ENCODE measurements around the gene ZCCHC17.
A peak's percentile ranks its signal among the peaks of the same experiment; 100 is the strongest.
"Not testable (repeated sequence)": the region's sequence is repeated elsewhere in the genome, so short reads cannot be mapped to it uniquely, and the experiment has no call there.

ZCCHC17 gene

DNA sequence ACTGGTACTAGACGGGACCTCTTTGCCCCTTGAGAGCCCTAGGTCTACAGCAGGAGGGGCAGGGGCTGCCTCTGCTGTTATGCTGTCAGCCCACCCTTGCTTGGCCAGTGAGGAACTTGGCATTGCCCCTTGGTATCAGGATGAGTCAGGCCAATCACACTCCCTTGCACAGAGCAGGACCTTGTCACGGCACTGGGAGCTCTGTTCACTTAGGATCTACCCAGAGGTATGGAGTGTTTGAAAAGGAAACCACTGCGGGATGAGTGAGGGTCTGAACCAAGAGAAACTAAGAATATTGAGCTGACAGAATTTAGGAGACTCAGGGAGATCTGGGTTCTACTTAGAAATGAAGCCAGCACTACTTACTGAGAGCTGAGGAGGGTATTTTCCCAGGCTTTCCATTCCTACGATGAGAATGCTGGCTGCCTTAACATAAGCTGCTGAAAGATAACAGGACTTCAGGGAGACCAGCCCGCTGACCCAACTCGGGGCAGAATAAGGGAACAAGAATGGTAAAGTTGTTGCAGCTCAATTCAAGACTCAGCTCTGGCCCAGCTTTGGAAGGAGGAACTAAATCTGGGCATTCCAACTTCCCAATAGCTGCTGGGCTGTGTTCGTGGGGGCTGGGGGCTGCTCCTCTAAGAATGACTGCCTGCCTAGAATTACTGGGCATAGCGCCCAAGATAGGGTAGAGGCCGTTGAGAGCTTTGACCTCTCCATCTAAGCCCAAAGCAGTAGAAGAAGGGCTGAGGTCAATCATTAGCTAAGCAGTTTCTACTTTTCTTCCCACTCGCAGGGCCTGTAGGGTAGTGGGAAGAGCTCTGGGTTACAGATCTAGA is 74.5 kb downstream of the ZCCHC17 start:
- no peak for DNase-seq (ENCODE audit: low read depth)

DNA sequence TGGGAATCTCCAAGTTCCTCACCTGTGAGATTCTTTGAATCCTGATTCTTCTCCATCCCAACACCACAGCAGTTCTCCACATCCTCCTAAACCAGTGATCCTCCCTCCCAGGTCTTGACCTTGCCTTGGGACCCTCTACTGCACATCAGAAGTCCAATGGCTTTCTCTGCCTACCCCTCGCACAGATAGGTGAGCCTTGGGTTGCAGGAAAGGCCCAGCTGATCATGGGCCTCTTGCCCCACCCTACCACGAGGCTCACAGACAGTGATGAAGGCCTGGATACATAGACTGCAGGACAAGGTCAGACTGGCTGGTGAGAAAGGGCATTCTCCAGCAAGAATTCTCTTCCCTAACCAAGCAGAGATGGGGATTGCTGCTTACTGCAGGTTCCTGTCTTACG is 75.2 kb downstream of the ZCCHC17 start:
- DNase-seq (ENCODE audit: low read depth) = no peak

DNA sequence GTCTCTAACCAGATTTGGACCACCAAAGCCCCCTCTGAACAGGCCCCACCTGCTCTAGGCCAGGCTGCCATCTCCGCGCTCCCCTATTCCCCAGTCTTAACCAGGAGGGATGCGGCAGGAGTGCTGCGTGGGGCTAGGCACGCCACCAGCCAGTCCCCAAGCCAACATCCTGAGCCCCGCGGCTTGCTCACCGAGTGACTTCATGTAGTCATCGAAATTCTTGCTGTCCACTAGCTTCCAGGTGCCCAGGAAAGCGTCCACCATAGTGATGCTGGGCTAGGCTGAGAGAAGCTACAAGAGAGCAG is 75.9 kb downstream of the ZCCHC17 start:
- DNase-seq (ENCODE audit: low read depth) = no peak

DNA sequence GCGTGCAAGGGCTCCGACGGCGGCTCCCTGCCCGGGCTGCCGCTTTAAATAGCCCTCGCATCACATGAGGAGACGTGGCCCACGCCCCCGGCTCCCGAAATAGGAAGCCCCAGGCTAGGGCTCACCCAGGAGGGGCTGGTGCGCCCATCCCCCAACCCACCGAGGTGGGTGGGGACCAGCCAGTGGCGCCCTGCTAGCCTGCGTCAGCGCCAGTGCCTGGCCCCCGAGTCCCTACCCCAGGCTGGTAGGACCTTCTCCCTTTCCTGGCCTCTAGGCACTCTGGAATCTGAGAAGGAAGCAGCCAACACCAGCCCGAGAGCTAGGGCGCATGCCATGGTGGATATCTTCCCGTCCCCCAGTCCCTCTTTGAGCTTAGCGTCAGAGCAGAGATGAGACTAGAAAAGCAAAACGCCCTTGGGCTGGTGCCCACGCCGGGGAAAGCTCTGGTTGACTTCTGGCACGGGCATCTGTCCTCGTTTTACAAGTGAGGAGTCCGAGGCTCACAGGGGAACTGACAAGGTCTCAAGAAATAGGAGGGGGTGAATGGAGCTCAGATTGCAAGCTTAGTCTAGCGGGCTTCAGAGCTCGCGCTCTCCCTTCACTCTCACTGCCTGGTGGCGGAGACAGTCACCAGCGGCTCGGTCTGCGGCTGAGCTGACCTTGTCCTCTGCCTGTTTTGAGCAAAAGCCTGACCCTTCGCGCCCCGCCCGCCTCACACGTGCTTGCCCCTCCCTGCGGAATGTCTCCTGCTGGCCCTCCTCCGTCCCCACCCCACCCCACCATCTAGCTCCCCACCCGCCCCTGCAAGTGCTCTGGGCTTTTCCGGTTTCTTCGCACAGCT is 76.4 kb downstream of the ZCCHC17 start, which contains the start of gene FABP3:
TSS of gene FABP3 (minus strand) at position 21 of the 841 bp plus-strand sequence. CDS start 62 bp downstream, outside the sequence.
- DNase-seq (ENCODE audit: low read depth) = no peak

DNA sequence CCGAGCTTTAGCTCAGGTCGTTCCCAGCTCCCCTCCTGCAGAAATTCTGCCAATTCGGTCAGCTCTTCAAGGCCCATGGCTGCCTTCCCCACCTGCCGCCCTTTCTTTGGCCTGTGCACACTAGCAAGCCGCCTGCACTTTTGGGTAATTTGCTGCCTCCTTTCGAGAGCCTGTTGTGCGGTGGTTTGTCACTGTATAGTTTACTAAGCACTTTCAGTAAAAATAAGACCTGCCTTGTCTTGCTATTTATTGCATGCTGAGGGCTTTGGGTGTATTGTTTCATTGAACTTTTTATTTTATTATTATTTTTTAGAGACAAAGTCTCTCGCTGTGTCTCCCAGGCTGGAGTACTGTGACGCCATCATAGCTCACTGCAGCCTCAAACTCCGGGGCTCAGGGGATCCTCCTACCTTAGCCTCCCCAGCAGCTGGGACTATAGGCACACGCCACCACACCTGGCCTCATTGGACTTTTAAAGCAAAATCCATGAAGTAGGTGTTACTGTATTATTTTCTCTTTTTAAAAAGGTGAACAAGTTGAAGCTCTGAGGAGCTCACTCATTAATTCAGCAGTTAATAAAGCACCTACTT is 77.2 kb downstream of the ZCCHC17 start:
- DNase-seq (ENCODE audit: low read depth) = no peak

DNA sequence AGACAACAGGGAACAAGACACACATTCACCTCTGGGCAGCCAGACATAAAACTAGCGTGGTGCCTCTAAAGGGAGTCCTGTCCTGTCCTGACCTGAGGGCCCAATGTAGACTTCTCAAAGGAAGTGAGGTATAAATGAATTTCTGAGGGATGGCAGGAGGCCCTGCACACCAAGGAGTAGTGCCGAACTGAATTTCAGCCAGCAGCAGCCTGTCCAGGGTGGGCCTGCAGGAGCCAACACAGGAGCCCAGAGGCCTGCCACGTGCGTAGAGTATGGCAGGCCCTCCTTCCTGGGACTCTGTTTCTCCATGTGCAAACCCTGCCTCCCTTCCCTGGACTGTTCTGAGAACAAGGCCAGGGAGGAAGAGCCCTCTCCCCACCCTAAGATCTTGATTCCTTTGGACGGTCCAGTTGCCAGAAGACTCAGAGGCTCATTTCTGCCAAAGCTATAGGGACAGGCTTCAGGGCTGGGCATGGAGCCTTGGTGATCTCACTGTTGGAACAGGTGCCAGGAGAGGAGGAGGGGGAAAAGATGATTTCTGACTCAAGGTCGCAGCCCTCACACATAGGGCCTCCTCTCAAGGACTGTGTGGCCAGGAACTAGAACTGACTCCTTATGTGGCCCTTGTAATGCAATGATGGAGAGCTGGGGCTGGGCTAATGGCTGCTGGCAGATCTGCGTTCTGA is 77.8 kb downstream of the ZCCHC17 start:
- no peak for DNase-seq (ENCODE audit: low read depth)

DNA sequence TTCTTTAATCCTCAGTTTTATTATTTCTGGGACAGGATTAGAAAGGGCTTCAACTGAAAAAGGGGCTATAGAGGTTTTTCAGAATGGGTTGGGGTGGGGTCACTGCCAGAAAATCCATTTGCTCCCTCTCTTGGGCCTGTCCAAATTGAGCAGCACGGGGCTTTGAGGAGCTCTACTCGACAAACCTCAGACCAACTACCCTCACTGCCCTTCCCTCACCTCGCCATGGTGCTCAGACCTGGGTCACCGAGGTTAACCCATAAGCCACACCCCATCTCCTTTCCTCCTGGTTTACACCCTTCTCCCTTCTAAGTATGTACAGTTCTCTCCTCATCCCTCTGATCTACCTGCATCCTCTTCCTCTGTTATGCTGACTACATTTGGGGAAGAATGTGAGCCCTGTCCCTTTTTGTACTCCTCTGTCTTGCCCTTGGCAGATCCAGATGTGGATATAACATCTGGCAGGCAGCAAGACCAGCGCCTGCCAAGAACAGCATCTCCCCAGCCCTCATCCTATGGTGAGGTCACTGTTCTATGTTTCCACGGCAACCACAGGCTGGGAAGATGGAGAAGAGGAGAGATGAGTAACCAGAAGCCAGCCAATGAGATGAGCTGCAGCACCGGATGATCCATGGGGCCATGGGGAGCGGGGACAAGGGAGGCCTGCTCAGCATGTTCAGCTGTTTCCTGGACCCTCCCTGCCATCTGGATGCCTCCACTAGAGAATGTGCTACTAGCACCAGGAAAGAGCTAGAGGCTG is 79.7 kb downstream of the ZCCHC17 start:
- DNase-seq (ENCODE audit: low read depth) = no peak

DNA sequence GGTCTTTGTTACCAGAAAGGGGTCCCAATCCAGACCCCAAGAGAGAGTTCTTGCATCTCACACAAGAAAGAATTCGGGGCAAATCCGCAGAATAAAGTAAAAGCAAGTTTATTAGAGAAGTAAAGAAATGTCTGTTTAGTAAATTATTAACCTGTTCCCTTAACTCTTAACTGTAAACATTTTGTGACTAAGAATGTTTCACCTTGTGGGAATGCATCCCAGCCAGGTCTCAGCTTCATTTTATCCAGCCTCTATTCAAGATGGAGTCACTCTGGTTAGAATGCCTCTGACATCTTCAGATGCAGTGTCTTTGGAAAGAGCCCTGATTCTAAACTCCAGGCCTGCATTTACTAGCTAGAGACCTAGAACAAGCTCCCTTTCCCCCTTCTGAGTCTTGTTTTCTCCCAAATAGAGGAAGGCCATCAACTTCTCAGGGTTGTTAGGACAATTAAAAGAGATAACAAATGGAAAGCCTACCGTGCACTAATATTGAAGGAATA is 80.6 kb downstream of the ZCCHC17 start:
- no peak for DNase-seq (ENCODE audit: low read depth)

DNA sequence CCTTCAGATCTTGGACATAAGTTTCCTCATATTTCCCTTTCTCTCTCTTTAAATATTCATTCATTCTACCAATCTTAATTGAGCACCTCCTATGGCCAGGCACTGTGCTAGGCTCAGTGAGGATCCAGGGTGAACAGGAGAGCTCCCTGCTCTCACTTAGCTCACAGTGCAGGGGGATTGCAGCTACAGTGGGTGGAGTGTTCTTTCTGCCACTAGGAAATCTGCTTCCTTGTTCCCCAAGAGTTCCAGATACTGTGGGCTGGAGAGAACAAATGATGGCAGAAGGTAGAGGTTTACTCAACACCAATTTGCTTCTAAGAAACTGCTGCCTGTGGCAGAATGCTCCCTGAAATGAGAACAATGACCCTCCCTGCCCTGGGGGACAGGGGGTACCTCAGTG is 81.2 kb downstream of the ZCCHC17 start:
- no peak for DNase-seq (ENCODE audit: low read depth)

DNA sequence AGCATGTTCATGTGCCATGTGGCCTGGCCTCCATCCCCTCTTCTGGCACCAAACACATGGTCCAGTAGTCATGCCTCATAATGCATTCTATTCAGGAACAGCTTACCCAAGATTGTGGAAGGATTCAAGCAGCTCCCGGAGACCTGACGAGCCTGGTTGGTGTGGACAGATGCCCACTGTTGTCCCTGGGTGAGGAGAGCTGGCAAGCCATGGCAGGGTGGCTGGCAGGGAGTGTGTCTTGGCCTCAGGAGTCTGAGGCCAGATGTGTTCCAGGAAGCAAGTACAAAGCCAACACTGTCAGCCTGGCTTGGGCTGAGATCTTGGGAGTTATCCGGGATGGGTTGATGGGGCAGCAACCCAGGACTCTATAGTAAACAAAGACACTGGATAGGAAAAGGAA is 83.3 kb downstream of the ZCCHC17 start:
- DNase-seq (ENCODE audit: low read depth) = no peak

DNA sequence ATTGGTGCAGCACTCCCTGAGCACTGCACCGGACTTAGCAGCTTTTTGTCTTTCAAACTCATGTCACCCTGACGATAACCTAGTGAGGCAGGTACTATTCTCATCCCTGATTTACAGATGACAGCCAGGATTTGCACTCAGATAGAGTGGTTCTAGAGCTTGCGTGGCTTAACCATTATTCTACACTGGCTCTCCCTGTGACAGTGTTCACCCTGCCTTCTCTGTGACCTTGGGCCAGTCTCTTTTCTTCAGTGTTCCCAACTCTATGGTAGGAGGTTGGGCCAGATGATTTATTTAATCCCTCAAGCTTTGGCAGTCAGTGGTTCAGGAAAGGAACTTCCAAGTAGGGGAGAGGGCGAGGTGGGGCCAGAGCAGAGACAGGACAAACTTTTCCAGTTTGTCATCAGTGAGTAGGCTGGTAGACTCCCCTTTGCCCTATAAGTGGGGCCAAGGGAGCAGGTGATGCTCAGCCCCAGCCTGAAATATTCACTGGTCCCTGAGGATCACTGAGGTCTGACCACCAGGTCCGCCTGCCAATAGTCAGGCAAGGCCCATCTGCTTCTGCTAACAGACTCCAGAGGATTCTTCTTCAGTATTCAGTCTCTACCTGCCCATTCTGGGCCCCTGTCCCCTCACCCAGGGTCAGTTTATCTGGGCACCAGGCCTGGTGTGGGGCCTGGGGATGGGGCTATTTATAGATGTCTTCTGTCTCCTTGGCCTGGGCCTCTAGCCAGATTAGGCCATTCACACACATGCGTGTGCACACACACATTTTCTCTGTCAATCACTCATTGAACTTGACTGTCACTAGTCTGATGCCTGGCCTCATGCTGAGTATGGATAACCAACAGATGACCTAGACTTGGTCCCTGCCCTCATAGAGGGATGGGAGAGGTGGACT is 84.8 kb downstream of the ZCCHC17 start:
- DNase-seq (ENCODE audit: low read depth) = no peak

DNA sequence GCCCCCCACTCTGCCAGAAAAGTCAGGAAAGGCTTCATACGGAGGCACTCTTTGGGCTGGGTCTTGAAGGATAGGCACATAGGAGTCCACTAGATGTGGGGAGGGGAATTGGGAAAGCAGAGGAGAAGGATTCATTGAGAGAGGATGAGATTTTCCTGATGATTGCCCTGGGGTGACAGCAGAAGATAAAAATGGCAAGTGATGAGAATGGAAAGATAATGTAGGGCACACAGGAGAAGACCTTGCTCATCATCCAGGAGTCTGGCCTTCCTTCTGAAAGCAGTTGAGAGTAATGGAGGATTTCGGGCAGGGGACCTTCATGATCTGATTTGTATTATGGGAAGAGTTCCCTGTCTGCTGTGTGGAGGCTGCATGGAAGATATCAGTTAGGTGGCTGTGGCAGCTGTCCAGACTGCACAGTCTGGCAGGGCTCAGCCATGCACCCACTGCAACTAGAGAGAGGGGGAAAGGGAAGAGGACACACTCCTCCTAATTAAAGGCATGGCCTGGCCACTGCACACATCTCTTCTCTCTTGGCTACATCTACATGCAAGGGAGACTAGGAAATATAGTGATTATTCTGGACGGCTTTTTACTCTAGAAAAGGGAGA is 85.7 kb downstream of the ZCCHC17 start:
- no peak for DNase-seq (ENCODE audit: low read depth)

DNA sequence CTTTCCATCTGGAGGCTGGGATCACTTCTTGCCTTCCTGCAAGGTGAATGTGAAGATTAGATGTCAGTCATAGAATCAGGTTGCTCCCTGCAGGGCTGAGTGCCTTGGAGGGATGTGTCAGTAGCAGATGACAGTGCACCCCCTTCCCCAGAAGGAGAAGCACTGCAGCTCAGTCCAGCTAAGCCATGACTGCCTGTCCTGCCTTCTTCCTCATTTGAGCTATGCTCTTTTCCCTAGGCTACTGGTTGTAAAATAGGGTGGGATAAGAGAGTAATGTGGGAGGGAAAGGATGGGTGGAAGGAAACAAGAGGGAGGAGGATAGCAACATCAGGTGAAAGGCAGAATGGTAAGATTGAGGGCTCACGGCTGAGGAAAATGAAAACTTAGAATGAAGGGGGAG is 87.1 kb downstream of the ZCCHC17 start:
- no peak for DNase-seq (ENCODE audit: low read depth)

DNA sequence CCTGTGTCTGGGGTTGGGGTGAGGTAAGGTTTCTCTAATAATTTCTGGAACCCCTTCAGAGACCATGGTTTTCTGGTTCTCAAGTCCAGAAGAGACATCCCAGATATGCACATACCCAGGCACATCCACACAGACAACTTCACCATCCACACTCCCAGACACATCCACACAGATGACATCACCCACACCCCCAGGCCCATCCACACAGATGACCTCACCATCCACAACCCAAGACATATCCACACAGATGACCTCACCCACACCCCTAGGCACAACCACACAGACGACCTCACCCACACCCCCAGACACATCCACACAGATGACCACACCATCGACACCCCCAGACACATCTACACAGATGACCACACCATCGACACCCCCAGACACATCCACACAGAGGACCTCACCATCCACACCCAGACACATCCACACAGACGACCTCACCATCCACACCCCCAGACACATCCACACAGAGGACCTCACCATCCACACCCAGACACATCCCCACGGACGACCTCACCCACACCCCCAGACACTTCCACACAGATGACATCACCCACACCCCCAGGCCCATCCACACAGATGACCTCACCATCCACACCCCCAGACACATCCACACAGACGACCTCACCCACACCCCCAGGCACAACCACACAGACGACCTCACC is 89.9 kb downstream of the ZCCHC17 start:
- not testable (repeated sequence) for DNase-seq (ENCODE audit: low read depth)

DNA sequence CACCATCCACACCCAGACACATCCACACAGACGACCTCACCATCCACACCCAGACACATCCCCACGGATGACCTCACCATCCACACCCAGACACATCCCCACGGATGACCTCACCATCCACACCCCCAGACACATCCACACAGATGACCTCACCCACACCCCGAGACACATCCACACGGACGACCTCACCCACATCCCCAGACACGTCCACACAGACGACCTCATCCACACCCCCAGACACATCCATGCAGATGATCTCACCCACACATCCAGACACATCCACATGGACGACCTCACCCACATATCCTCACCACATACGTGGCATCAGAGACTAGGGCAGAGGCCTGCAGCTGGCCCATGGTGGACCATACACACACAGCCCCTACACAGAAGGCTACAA is 90.8 kb downstream of the ZCCHC17 start:
- DNase-seq (ENCODE audit: low read depth) = no peak

DNA sequence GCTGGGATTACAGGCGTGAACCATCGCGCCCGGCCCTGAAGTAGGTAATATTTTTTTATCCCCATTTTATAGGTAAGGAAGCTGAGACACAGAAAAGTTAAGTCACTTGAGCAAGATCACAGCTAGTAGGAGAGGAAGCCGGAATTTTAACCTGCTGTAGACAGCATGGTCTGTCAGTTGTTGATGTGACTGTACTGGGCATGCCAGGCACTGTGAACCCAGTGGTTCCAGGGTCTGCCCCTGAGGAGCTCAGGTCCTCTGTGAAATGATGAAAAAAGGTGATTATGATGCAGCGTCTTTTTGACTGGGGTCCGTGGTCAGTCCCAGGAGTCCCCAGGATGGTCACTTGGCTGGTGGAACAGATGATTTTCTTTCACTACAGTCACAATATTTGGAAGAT is 92.8 kb downstream of the ZCCHC17 start:
- no peak for DNase-seq (ENCODE audit: low read depth)

DNA sequence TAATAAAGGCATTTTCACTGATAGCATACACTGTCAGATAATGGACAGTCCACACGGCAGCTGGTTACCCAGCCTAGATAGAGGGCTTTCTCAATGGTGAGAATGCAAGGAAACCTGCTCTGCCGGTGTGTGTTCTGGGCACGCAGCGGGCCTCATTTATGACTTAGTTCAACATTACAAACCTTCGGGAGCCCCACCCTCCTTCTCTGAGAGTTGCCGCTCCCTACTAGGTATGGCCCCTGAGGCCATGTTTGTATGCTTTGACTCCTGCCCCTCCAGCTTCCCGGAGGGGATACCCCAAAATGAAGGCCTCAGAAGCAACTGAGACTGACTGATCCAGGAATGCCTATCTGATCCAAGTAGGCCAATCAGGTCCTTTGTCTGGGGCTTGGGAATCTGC is 93.2 kb downstream of the ZCCHC17 start:
- DNase-seq (ENCODE audit: low read depth) = no peak

DNA sequence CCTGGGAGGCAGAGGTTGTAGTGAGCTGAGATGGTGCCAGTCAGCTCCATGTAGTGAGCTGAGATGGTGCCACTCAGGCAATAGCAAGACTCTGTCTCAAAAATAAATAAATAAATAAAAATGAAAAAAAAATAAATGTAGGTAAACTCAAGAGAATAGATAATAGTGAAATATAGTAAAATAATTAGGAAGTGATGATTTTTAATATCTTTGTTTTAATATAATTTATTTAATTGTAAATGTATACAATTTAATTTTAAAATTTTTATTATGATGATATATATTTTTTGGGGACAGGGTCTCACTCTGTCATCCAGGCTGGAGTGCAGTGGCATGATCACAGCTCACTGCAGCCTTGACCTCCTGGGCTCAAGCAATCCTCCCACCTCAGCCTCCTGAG is 96.6 kb downstream of the ZCCHC17 start:
- DNase-seq (ENCODE audit: low read depth) = no peak

DNA sequence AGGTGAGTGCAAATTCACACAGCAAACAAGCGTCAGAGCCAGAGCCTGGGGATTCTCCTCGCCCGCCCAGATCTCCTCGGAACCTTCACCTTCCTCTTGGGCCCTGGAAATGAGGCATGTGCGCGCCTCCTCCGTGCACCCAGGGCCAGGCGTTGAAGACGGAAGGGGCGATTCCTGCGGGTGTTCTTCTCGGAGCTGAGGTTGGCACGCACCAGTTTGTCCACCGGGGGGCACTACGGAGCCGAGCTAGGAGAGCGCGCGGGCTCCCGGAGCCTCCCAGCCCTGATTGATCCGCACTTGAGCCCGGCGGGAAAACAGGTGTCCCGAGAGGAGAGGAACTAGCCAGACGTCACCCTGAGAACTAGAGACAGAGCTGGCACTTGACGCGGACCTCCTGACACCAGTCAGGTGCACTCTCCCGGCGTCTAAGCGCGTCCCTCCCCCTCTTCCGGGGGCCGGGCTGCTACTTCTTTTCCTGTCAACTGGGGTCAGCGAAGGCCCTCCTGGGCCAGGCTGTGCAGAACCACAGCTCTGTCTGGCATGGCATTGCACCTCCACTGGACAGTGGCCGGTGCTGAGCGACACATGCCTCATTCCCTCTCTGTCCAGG is 97.9 kb downstream of the ZCCHC17 start:
- peak; percentile 67 for DNase-seq (ENCODE audit: low read depth)
